K562 (cell line): ENCODE results near the gene MIEF2. TPM values are rescaled to one million over a fixed set of nuclear protein-coding genes. Genes with fewer than 3 reads are reported as not detected.

Experiments
- ATAC-seq: fragments of 200-7000 bp; cut with Tn5 transposase; 3 replicates; pipeline ENCODE4 v1.9.1; 2020; ENCODE audit warnings: moderate library complexity
- BruUV-seq: library from RNA; stranded (reverse); fragments of 400-500 nt; replicated peaks from 2 replicates; lab custom pipeline; 2021; lab: Mats Ljungman, UMichigan
- CTCF ChIA-PET: fragments of 300-600 bp; formaldehyde crosslinking; extraction: SDS; loops from one replicate; lab custom pipeline; 2021; ENCODE audit warnings: low intra/inter-chr PET ratio; lab: Yijun Ruan, JAX
- POLR2A ChIA-PET: fragments of 300-600, 350-650 bp; sonication (Branson Sonifier 250); formaldehyde crosslinking; extraction: SDS; loops from one replicate; lab custom pipeline; 2021; ENCODE audit warnings: antibody characterized with exemption, inconsistent platforms; lab: Yijun Ruan, JAX
- DNase-seq, 4 experiments: peaks; one replicate each; pipeline versions ENCODE4 v3.0.0 to v3.0.0-alpha.2; 2011 to 2018; ENCODE audit warnings: low spot score in 3 of 4, mixed read lengths in 3 of 4; ENCODE audit errors: extremely low read depth in 1 of 4
- FAIRE-seq: peaks from 2 replicates; lab custom pipeline; 2011; peaks lifted over from hg19 to GRCh38; lab: Jason Lieb, UNC
- H2AFZ ChIP-seq: 2 replicates; pipeline ENCODE4 v1.6.0; 2011; ENCODE audit warnings: low read depth, low read length, control low read depth, inconsistent platforms
- H3K27ac ChIP-seq: fragments of 200-600 bp; 3 replicates; pipeline ENCODE4 v1.8.0; 2011; ENCODE audit warnings: low read depth, mild to moderate bottlenecking, control low read depth, inconsistent platforms, low read length, moderate library complexity, mixed read lengths; ENCODE audit errors: extremely low read depth
- H3K27me3 ChIP-seq, 2 experiments: fragments of 300-600 bp in 1 of 2; 2 replicates in 1 of 2; 3 replicates in 1 of 2; pipeline versions ENCODE4 v1.6.0 to v1.8.0; 2011; ENCODE audit warnings: inconsistent platforms in 2 of 2, low read length in 2 of 2, mild to moderate bottlenecking in 1 of 2, mixed read lengths in 1 of 2, moderate library complexity in 1 of 2; ENCODE audit not compliant: control insufficient read depth in 2 of 2, insufficient read depth in 2 of 2
- H3K36me3 ChIP-seq: fragments of 300-600 bp; 3 replicates; pipeline ENCODE4 v1.8.0; 2011; ENCODE audit warnings: mild to moderate bottlenecking, low read length, inconsistent platforms; ENCODE audit not compliant: control insufficient read depth, insufficient read depth
- H3K4me1 ChIP-seq, 2 experiments: fragments of 200-600 bp in 1 of 2; replicated peaks in 1 of 2; 2 replicates in 1 of 2; 3 replicates in 1 of 2; pipeline versions ENCODE4 v1.5.1 to v1.8.0; 2011; ENCODE audit warnings: inconsistent platforms in 2 of 2, low read length in 2 of 2, mild to moderate bottlenecking in 1 of 2, mixed read lengths in 1 of 2, moderate library complexity in 1 of 2; ENCODE audit not compliant: control insufficient read depth in 2 of 2, insufficient read depth in 2 of 2
- H3K4me2 ChIP-seq: 2 replicates; pipeline ENCODE4 v1.6.1; 2011; ENCODE audit warnings: low read length, control low read depth, inconsistent platforms, mixed read lengths; ENCODE audit not compliant: insufficient read depth
- H3K4me3 ChIP-seq: fragments of 200-600 bp; sonication (generic), shearing (Covaris generic); 2 replicates; pipeline ENCODE4 v1.5.1; 2016; ENCODE audit warnings: control low read depth, inconsistent platforms
- H3K79me2 ChIP-seq: fragments of 200-600 bp; 3 replicates; pipeline ENCODE4 v1.8.0; 2011; ENCODE audit warnings: low read length, inconsistent platforms; ENCODE audit not compliant: control insufficient read depth, insufficient read depth
- H3K9ac ChIP-seq, 2 experiments: 2 replicates each; pipeline versions ENCODE4 v1.6.0 to v1.6.1; 2011; ENCODE audit warnings: low read depth in 2 of 2, low read length in 2 of 2, control low read depth in 1 of 2, inconsistent platforms in 1 of 2, mild to moderate bottlenecking in 1 of 2, mixed read lengths in 1 of 2; ENCODE audit not compliant: insufficient read depth in 1 of 2
- H3K9me1 ChIP-seq: one replicate; pipeline ENCODE4 v1.6.0; 2011; ENCODE audit warnings: inconsistent platforms, mild to moderate bottlenecking, low read length, moderate library complexity; ENCODE audit not compliant: control insufficient read depth, insufficient read depth
- H3K9me3 ChIP-seq: replicated peaks from 2 replicates; pipeline ENCODE4 v1.5.1; 2011; ENCODE audit warnings: low read depth, low read length, inconsistent platforms; ENCODE audit not compliant: control insufficient read depth, insufficient read depth
- H4K20me1 ChIP-seq: replicated peaks from 2 replicates; pipeline ENCODE4 v1.6.1; 2011; ENCODE audit warnings: low read length, inconsistent platforms, mixed read lengths; ENCODE audit not compliant: control insufficient read depth, insufficient read depth
- FOSL1 ChIP-seq: fragments of 200-800 bp; sonication (Bioruptor generic); conservative IDR thresholded peaks from 2 replicates; pipeline ENCODE4 v1.6.1; 2016; ENCODE audit warnings: missing genetic modification characterization, missing compliant biosample characterization
- NR2C1 ChIP-seq, 2 experiments: fragments of 450-650 bp; IDR thresholded peaks; 2 replicates each; pipeline ENCODE4 v1.6.1; 2017; ENCODE audit warnings: mild to moderate bottlenecking in 2 of 2, antibody characterized with exemption in 1 of 2, inconsistent platforms in 1 of 2, missing compliant biosample characterization in 1 of 2, missing genetic modification characterization in 1 of 2
- WGBS: fragments of 100-300 bp; shearing (Covaris generic); methylation state at CpG from one replicate; pipeline ENCODE4 v1.1.6; 2016; ENCODE audit warnings: low coverage, mixed read lengths; ENCODE audit not compliant: insufficient coverage; ENCODE audit errors: missing lambda C conversion rate; 5-methylcytosine and 5-hydroxymethylcytosine counted together
- in situ Hi-C: fragments of 300-500 bp; cut with MboI; formaldehyde crosslinking; loops from 4 replicates; pipeline ENCODE4 v1.15.0; 2018; ENCODE audit warnings: inconsistent platforms, mixed read lengths
- intact Hi-C: fragments of 100-400 bp; cut with micrococcal nuclease; formaldehyde crosslinking; loops from 2 replicates; pipeline ENCODE4 v1.14.2; 2022
- polyA plus RNA-seq, 8 experiments: library from polyadenylated mRNA; depleted of rRNA in 4 of 8; stranded (reverse) in 5 of 8; unstranded in 3 of 8; fragments of >200 nt; fragmentation: Nextera tagmentation in 2 of 8; fragmentation: Illumina TruSeq in 1 of 8; extraction: Ambion mirVana in 2 of 8; extraction: Trizol in 1 of 8; gene quantifications; 2 replicates each; pipeline versions ENCODE4 v1.2.1 to v1.2.3, GENCODE V29; 2011 to 2014; ENCODE audit warnings: inconsistent platforms in 1 of 8, missing spikeins in 1 of 8
- total RNA-seq, 7 experiments: library from RNA; depleted of rRNA in 6 of 7; stranded (reverse); fragments of >200 nt in 6 of 7; fragmentation: Illumina TruSeq in 2 of 7; extraction: Trizol in 2 of 7; gene quantifications; 2 replicates each; pipeline versions ENCODE4 v1.2.1 to v1.2.3, GENCODE V29; 2011 to 2021; ENCODE audit warnings: low replicate concordance in 1 of 7
- TF ChIP-seq, protein P1 (sequence below): sonication (generic); formaldehyde crosslinking; IDR thresholded peaks from 2 replicates; pipeline ENCODE4 v1.8.0; 2022; ENCODE audit warnings: missing genetic modification reagents, mild to moderate bottlenecking, moderate library complexity, borderline replicate concordance

MIEF2 gene
- total and polyA plus RNA-seq, 9 of the 15 experiments (the other 6 are each of a cell fraction or from before 2014, with no cell fraction given), result 0.10 to 8.2 (median 2.4) TPM

DNA sequence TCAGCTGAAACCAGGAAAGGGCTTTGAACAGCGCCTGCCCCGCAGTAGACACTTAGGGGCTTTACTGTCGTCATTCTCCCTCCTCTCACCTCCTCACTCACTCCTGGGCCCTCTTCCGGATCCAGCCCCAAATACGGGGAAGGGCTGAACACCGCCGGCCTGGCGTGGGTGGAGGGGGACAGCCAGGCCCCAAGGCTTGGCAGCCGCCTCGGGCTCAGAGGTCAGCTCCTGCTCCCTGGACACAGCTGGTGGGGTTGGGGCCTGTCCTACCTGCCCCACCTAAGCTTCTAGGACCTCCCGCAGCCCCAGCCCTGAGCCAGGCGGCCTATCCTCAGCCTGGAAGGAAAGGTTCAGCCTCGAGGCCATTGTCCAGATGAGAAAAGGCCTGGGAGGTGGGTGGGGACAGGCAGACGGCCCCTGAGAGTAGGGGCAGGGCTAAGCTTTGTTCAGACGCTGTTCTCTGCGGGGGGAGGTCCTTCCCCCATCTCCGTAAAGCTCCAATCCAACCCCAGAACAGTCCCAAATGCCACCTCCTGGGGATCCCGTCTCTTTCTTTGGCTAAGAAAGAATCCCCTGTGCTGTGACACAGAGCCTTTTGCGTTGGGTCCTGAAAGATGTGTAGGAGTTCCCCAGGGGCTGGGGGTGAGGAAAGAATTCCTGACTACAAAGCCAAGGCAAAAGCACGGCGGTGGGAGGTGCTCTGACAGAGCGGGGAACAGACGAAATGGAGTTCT lies 35.9 kb upstream of the MIEF2 start:
- Histone ChIP-seq H3K9ac (peak overlapping the region; percentile 36 to 76; a peak in 2 of 4 replicates), H3K36me3 (no peaks in the 10 kb centered on the region), H3K4me2 (peak overlapping the region; percentile 77), H3K9me1 (peaks cover 3% of the 10 kb centered on the region), H3K9me3 (no peaks in the 10 kb centered on the region), H3K4me1 (peaks cover 4 to 32% of the 10 kb centered on the region in 2 experiments; a peak in 3 of 5 replicates), H3K27ac (peak overlapping the region; percentile 27; the same call in 1 of the 3 replicates), H2AFZ (peak overlapping the region; percentile 98), H3K4me3 (no peak overlapping the region), H3K27me3 (no peaks in the 10 kb centered on the region), H4K20me1 (no peaks in the 10 kb centered on the region), H3K79me2 (peaks cover 8% of the 10 kb centered on the region; the same call in 2 of the 3 replicates)
- ChIA-PET POLR2A (no interaction called here), CTCF (no interaction called here)
- BruUV-seq, result no TSS peak
- DNase-seq (peak in 1 of 4 experiments; percentile 21), ATAC-seq (no peak), FAIRE-seq (no peak)
- WGBS, result 38% methylated on average over 16 of the region's 23 CpGs
- in situ Hi-C loops, result loop anchor here (25.0 kb wide), 1 partner anchor 338 kb away; no protein-coding TSS in a partner anchor
- TF ChIP-seq, protein P1, sequence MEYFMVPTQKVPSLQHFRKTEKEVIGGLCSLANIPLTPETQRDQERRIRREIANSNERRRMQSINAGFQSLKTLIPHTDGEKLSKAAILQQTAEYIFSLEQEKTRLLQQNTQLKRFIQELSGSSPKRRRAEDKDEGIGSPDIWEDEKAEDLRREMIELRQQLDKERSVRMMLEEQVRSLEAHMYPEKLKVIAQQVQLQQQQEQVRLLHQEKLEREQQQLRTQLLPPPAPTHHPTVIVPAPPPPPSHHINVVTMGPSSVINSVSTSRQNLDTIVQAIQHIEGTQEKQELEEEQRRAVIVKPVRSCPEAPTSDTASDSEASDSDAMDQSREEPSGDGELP (CRISPR knock-in tag), result peak; percentile 4; the same call in 1 of the 2 replicates
- TF ChIP-seq FOSL1 (no peak), NR2C1 (IDR thresholded peaks at IDR 0.05) (peak; percentile 70), NR2C1 (tag; IDR thresholded peaks at IDR 0.05) (peak; percentile 62)
- intact Hi-C loops, result no loop called here
